ENCODE measurements around the gene HS2ST1.

HS2ST1 gene

DNA sequence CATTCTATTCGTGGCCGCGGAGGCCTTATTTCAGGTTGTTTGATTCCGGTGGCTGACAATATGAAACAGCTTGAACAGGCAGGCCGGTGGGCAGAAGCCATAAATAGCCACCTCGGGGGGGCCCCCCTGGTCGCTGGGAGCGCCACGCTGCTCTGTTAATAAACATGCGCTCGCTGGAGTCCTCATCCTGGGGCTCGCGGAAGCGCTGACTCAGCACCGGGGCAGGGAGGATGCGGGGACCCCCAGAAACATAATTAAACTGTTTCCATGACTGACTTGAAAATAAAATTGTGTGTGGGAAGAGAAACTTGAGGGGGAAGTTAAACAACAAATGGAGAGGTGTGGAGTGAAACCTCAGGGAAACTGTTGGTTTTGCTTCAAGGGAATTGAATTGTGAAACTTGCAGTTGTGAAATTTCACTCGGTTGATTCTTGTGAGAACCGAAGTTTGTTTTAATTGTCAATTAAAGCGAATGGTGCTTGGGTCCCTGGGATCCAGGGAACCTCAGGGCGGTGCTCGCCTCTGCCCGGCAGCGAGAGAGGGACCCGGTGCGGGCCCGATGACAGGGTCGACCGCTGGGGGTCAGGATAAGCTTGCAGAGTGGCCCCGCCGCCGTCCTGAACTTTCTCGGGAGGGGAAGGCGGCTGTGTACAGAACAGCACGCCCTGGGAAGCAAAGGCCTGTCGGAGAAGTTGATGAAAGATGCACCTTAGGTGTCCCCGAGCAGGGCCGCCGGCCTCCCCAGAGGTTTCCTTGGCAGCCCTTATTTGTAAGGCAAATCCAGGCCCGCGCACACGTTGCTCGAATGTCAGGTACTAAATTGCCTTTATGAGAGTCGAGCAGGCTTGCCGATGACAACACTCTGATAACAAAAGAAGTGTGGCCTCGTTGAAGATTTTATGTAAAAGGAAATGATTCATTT lies 237.3 kb downstream of the HS2ST1 start:
- Histone ChIP-seq H3K36me3 (ENCODE audit: insufficient read depth, low read length) (no peaks in the 10 kb centered on the region), H3K27ac (ENCODE audit: low read depth, low read length) (no peak overlapping the region), H3K27me3 (ENCODE audit: insufficient read depth, low read length) (peaks cover 30% of the 10 kb centered on the region), H3K4me3 (ENCODE audit: low read length) (peak overlapping the region; percentile 43), H3K9ac (ENCODE audit: low read depth, low read length) (0 out of 2 replicates have a peak overlapping the region, but pooled peaks have one; percentile 14), H3K9me3 (ENCODE audit: insufficient read depth, low read depth, low read length) (no peaks in the 10 kb centered on the region), H3K4me1 (ENCODE audit: insufficient read depth, low read length) (peaks cover 31% of the 10 kb centered on the region)
- 8% methylated on average over 45 of the region's 45 CpGs for WGBS

DNA sequence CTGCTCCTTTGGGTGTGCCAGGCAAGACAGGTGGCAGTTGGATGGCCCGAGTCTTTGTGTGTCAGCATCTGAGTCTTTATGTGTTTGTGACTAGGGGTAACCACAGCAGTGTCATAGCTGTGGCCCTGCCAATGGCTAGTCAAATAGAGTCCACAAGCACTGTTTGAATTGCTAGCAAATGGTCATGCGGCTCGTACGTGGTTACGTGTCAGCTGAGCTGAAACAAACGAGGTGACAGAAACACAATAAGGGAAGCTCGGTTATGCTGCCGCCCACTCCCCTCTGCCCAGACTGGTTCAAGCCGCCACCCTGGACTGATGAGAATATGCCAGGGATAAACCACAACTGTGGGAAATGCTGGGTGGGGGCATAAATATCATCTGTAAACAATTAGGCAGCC lies 239.9 kb downstream of the HS2ST1 start:
- Histone ChIP-seq H3K9me3 (ENCODE audit: insufficient read depth, low read depth, low read length) (no peaks in the 10 kb centered on the region), H3K27me3 (ENCODE audit: insufficient read depth, low read length) (peaks cover 19% of the 10 kb centered on the region), H3K9ac (ENCODE audit: low read depth, low read length) (no peak overlapping the region), H3K27ac (ENCODE audit: low read depth, low read length) (no peak overlapping the region), H3K4me3 (ENCODE audit: low read length) (no peak overlapping the region), H3K36me3 (ENCODE audit: insufficient read depth, low read length) (no peaks in the 10 kb centered on the region), H3K4me1 (ENCODE audit: insufficient read depth, low read length) (peaks cover 24% of the 10 kb centered on the region)
- 93% methylated on average over 9 of the region's 9 CpGs for WGBS

DNA sequence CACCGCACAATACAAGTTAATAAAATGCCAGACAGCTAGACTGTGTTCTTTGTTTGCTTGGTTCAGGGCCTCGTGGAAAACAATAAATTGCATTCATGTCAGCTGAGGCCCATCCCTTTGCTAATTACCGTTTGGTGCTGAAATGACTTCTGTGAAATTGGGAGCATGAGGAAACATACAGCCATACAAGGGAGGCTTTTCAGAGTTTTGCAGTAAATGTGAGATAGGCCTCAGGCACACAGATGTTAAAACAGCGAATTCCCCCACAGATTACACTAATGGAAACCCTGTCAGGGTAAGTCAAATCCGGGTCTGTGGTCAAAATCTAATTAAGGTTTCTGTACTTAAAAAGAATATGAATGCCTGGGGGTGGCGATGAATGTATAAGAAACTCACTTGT lies 240.7 kb downstream of the HS2ST1 start:
- H3K9ac ChIP-seq (ENCODE audit: low read depth, low read length) = no peak overlapping the region
- H3K9me3 ChIP-seq (ENCODE audit: insufficient read depth, low read depth, low read length) = no peaks in the 10 kb centered on the region
- H3K4me1 ChIP-seq (ENCODE audit: insufficient read depth, low read length) = peaks cover 16% of the 10 kb centered on the region
- H3K27ac ChIP-seq (ENCODE audit: low read depth, low read length) = no peak overlapping the region
- WGBS = 85% methylated on average over 6 of the region's 6 CpGs
- no peaks in the 10 kb centered on the region for H3K36me3 ChIP-seq (ENCODE audit: insufficient read depth, low read length)
- H3K27me3 ChIP-seq (ENCODE audit: insufficient read depth, low read length) = peaks cover 19% of the 10 kb centered on the region
- H3K4me3 ChIP-seq (ENCODE audit: low read length) = no peak overlapping the region

DNA sequence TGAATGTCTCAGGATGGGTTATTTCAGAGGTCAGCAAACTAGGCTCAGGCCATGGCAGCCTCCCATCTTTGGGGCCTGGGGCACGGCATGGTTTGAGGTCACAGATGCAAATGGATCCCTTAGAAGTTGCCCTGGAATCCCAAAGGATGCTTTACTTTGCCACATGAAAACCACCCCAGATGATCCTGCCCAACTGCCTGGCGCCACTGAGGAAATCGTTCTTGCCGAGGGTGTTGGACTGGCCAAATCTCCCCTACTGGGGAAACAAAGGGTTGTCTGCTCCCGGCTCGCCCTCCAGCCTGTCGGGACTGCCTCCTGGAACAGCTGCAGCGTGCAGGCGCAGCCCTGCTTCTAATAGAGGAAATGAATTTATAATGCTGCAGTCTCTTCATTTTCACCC lies 241.2 kb downstream of the HS2ST1 start:
- Histone ChIP-seq H3K9me3 (ENCODE audit: insufficient read depth, low read depth, low read length) (no peaks in the 10 kb centered on the region), H3K9ac (ENCODE audit: low read depth, low read length) (no peak overlapping the region), H3K4me1 (ENCODE audit: insufficient read depth, low read length) (peaks cover 11% of the 10 kb centered on the region), H3K27ac (ENCODE audit: low read depth, low read length) (no peak overlapping the region), H3K27me3 (ENCODE audit: insufficient read depth, low read length) (peaks cover 19% of the 10 kb centered on the region), H3K4me3 (ENCODE audit: low read length) (no peak overlapping the region), H3K36me3 (ENCODE audit: insufficient read depth, low read length) (no peaks in the 10 kb centered on the region)
- 93% methylated on average over 9 of the region's 9 CpGs for WGBS

DNA sequence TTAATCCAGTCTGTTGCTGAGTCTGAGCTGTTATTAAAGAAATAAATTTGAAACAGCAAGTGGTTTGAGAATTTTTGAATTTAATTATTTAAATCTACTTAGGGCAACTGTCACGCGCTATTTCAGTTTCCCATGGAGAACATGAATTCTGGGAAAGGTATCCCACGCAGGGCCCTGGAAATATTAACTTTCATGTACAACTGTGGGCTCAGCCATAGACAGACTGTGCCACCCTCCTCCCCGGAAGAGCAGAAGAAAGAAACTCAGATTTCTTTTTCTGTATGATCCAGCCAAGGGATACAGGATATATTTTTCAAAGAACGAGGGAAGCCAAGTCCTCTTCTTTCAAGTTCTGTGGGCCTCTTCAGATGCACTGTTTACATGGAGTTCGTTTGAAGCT lies 241.7 kb downstream of the HS2ST1 start:
- 95% methylated on average over 6 of the region's 6 CpGs for WGBS
- no peaks in the 10 kb centered on the region for H3K9me3 ChIP-seq (ENCODE audit: insufficient read depth, low read depth, low read length)
- H3K27ac ChIP-seq (ENCODE audit: low read depth, low read length) = no peak overlapping the region
- H3K4me1 ChIP-seq (ENCODE audit: insufficient read depth, low read length) = peaks cover 7% of the 10 kb centered on the region
- H3K4me3 ChIP-seq (ENCODE audit: low read length) = no peak overlapping the region
- H3K36me3 ChIP-seq (ENCODE audit: insufficient read depth, low read length) = no peaks in the 10 kb centered on the region
- peaks cover 15% of the 10 kb centered on the region for H3K27me3 ChIP-seq (ENCODE audit: insufficient read depth, low read length)
- no peak overlapping the region for H3K9ac ChIP-seq (ENCODE audit: low read depth, low read length)

DNA sequence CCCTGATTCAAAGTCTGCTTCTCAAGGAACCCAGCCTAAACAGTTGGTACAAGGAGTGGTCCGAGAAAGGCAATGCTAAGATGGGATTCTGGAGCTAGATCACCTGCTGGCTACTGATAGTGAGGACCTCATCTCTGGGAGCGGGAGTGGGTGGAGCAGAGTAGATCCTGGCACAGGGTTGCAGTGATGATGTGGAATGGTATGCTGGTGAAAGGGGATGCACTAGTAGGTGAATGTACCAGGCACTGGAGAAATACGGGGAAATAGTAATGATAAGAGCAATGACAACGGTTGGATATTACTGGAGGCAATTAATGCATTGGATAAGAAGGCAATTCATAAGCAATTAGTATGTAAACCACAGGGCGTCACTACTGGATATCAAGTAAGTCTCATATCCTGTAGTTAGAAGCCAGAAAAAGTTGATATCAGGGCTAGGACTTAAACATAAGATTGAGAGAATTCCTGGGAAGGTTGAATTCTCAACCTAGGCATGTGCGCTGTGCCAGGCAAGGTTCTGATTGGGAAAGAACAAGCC lies 245.0 kb downstream of the HS2ST1 start:
- Histone ChIP-seq H3K4me1 (ENCODE audit: insufficient read depth, low read length) (no peaks in the 10 kb centered on the region; the same call in none of the 2 replicates), H3K27ac (ENCODE audit: low read depth, low read length) (no peak overlapping the region), H3K4me3 (ENCODE audit: low read length) (no peak overlapping the region), H3K9ac (ENCODE audit: low read depth, low read length) (no peak overlapping the region), H3K27me3 (ENCODE audit: insufficient read depth, low read length) (no peaks in the 10 kb centered on the region), H3K9me3 (ENCODE audit: insufficient read depth, low read depth, low read length) (no peaks in the 10 kb centered on the region), H3K36me3 (ENCODE audit: insufficient read depth, low read length) (no peaks in the 10 kb centered on the region)
- 92% methylated on average over 6 of the region's 6 CpGs for WGBS

Data from HUES64 (cell line).